ENCODE data around the gene PEX3.

Gene PEX3

GRCh38 chr6:143525356-143525755 is 74.8 kb downstream of the PEX3 start:
- no peaks in the 10 kb centered on the region for H3K27me3 Mint-ChIP-seq (ENCODE audit: low read depth)
- no peaks in the 10 kb centered on the region for H3K36me3 Mint-ChIP-seq (ENCODE audit: low read depth)
- no peaks in the 10 kb centered on the region for H3K9me3 Mint-ChIP-seq
- no peaks in the 10 kb centered on the region for H3K4me1 Mint-ChIP-seq
- H3K4me3 Mint-ChIP-seq: no peak overlapping the region
- TF ChIP-seq CTCF (IDR thresholded peaks at IDR 0.05; ENCODE audit: unreplicated experiment in 3 of 3): no peak
- H3K27ac Mint-ChIP-seq: no peak overlapping the region

- H3K4me1 Mint-ChIP-seq: no peaks in the 10 kb centered on the region
- H3K4me3 Mint-ChIP-seq: no peak overlapping the region
- no peak for TF ChIP-seq CTCF (IDR thresholded peaks at IDR 0.05; ENCODE audit: unreplicated experiment in 3 of 3)
- H3K27me3 Mint-ChIP-seq (ENCODE audit: low read depth): no peaks in the 10 kb centered on the region
- no peaks in the 10 kb centered on the region for H3K36me3 Mint-ChIP-seq (ENCODE audit: low read depth)
- H3K9me3 Mint-ChIP-seq: no peaks in the 10 kb centered on the region
- H3K27ac Mint-ChIP-seq: no peak overlapping the region
Measured at GRCh38 chr6:143527677-143528076, 77.1 kb downstream of the PEX3 start.

GRCh38 chr6:143528164-143528811 is 77.7 kb downstream of the PEX3 start:
- H3K27ac Mint-ChIP-seq: no peak overlapping the region
- H3K27me3 Mint-ChIP-seq (ENCODE audit: low read depth): no peaks in the 10 kb centered on the region
- H3K4me1 Mint-ChIP-seq: no peaks in the 10 kb centered on the region
- H3K36me3 Mint-ChIP-seq (ENCODE audit: low read depth): no peaks in the 10 kb centered on the region
- TF ChIP-seq CTCF (IDR thresholded peaks at IDR 0.05; ENCODE audit: unreplicated experiment in 3 of 3): no peak
- no peaks in the 10 kb centered on the region for H3K9me3 Mint-ChIP-seq
- H3K4me3 Mint-ChIP-seq: no peak overlapping the region

- Mint-ChIP-seq H3K4me1 (no peaks in the 10 kb centered on the region), H3K27me3 (ENCODE audit: low read depth) (no peaks in the 10 kb centered on the region), H3K36me3 (ENCODE audit: low read depth) (no peaks in the 10 kb centered on the region), H3K9me3 (no peaks in the 10 kb centered on the region), H3K27ac (no peak overlapping the region), H3K4me3 (no peak overlapping the region)
- peak in 2 of 3 experiments; percentile 11 to 18 for TF ChIP-seq CTCF (IDR thresholded peaks at IDR 0.05; ENCODE audit: unreplicated experiment in 3 of 3)
Measured at GRCh38 chr6:143529095-143529494, 78.5 kb downstream of the PEX3 start.

- Mint-ChIP-seq H3K27ac (no peak overlapping the region), H3K9me3 (no peaks in the 10 kb centered on the region), H3K4me3 (no peak overlapping the region), H3K36me3 (ENCODE audit: low read depth) (no peaks in the 10 kb centered on the region), H3K27me3 (ENCODE audit: low read depth) (peaks cover 19% of the 10 kb centered on the region), H3K4me1 (no peaks in the 10 kb centered on the region)
- no peak for TF ChIP-seq CTCF (IDR thresholded peaks at IDR 0.05; ENCODE audit: unreplicated experiment in 3 of 3)
Measured at GRCh38 chr6:143531720-143532499, 81.3 kb downstream of the PEX3 start.
